Activated CD4-positive, alpha-beta T cell treated with anti-CD3 and anti-CD28 coated beads, Interleukin-2, amount 50 U/mL, for 48 hours (primary cell): ENCODE data around the gene CUX1.

ENCODE experiments used
- DNase-seq, 2 experiments: peaks; one replicate each; pipeline ENCODE4 v3.0.0-alpha.2; 2020

The CUX1 gene

GRCh38 chr7:102054158-102054557 lies 236.7 kb downstream of the CUX1 start:
- DNase-seq: no peak

DNA sequence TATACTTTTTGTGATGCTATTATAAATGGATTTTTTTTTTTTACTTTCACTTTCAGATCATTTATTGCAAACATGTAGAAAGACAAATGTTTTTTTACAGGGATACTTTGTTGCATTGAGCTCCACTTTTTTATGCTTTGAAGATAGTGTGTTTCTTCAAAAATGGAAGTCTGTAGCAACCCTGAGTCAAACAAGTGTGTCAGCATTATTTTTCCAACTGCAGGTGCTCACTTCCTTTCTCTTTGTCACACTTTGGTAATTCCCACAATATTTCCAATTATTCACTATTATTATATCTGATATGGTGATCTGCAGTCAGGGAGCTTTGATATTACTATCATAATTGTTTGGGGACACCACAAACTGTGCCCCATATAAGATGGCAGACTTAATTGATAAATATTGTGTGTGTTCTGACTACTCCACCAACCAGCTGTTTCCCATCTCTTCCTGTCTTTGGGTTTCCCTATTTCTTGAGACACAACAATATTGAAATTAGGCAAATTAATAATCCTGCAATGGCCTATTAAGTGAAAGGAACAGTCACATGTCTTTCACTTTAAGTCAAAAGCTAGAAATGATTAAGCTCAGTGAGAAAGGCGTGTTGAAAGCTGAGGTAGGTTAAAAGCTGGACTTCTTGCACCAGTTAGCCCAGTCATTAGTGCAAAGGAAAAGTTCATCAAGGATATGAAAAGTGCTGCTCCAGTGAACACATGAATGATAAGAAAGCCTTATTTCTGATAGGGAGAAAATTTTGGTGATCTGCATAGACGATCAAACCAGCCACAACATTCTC lies 238.0 kb downstream of the CUX1 start:
- no peak for DNase-seq

- DNase-seq: no peak
Observed at GRCh38 chr7:102059524-102059923, 242.1 kb downstream of the CUX1 start.

- DNase-seq: no peak
Observed at GRCh38 chr7:102061354-102061945, 244.0 kb downstream of the CUX1 start.

DNA sequence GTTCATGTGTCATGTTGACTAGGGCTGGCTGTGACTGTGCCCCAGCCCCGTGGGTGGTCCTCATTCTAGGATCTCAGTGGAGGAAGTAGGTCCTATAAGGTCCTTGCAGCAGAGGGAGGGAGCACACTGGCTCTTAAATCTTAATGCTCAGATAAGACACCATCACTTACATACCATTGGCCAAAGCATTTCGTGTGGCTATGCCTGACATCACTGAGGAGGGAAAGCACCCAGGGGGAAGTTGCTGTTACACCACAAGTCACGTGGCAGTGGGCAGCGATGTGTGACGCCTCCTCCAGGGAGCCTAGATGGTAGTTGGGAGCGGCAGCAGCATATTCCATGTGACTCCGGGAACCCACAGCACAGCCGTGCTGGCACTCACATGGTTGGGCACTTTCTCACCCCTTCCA lies 244.6 kb downstream of the CUX1 start:
- no peak for DNase-seq

DNA sequence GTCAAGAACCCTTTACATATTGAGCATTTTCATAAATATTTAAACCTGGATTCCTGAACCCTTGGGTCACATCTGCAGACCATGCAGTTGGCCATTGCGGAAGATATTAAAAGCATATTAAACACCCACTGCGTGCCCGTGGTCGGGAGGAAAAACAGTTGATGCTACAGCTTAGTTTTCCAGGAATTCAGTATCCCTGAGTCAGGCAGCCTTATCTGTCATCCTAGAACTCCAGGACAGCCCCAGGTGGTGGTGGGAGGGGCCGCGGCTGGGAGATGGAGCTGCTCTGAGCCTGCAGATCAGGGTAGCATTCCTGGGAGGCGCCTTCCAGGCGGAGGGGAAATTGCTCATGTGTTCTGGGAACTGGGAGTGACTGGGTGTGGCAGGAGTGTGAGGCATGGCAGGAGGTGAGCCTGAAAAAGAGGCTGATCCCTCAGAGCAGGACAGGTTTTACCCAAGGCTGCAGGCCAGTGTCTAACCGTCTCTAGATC lies 246.3 kb downstream of the CUX1 start:
- DNase-seq: no peak

DNA sequence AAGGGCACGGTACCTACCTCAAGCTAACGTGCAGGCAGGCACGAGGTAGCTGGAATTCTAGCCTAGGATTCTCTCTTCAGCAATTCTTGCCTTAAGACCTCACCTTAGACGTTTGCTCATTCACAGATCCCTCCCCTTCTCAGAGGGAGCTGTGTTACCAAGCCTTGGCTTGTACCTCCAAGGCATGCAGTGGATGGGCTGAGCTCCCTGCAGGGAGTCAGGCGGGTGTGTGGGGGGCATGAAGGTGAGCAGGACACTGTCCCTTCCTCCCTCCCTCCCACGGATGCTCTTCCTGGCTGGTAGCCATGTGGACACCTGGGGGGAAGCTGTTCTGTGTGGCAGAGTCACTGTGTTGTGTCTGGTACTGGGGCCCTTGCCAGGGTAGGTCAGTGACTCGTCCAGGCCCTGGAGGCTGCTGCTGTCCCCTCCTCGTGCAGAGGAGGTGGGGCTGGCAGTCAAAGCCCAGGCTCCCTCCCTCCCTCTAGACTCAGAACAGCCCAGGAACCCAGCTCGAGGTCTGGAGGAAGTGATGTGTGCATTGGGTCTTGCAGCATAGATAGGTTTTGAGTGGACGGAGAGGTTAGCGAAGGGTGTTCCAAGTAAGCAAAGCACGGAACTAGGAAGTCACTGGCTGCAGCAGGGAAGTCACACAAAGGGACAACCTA lies 247.1 kb downstream of the CUX1 start:
- no peak for DNase-seq

GRCh38 chr7:102065226-102065625 lies 247.8 kb downstream of the CUX1 start:
- no peak for DNase-seq

DNA sequence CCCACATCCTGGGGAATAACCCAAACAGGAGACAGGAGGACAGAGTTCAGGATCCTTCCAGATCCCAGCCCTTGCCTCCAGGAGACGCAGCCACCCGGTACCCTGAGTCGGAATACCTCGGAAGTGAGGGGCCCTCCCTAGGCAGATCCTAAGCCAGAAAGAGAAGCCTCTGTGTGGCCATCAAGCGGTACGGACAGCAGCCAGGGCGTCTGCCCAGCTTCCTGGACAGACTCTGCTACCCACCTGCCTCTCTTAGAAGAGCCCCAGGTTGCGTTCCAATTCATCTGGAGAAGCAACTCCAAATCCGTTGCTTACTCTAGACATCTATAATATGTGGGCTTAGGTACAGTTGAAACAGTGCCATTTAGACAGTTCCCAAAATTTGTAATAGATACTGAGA lies 249.1 kb downstream of the CUX1 start:
- no peak for DNase-seq

DNA sequence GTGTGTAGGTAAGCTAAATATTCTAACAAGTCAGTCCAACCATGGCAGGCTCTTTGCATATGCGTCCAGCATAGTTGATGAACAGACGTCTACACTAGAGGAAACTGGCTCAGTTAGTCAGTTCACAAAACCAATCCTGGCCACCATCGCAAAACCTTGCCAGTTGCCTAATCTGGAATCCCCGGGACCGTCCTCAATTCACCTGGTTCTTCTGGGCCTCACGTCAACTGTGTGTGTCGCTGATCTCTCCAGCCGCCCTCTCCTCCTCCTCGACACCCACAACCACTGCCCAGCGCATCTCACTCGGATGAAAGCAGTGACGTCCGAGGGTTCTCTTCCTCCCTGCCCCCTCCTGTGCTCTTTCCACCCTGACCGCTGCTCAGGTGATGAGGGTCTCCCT lies 251.4 kb downstream of the CUX1 start:
- no peak for DNase-seq

- DNase-seq: no peak
Observed at GRCh38 chr7:102069931-102070629, 252.7 kb downstream of the CUX1 start.

GRCh38 chr7:102072003-102072402 lies 254.6 kb downstream of the CUX1 start:
- DNase-seq: no peak

- DNase-seq: no peak
Observed at GRCh38 chr7:102072636-102073209, 255.3 kb downstream of the CUX1 start.

DNA sequence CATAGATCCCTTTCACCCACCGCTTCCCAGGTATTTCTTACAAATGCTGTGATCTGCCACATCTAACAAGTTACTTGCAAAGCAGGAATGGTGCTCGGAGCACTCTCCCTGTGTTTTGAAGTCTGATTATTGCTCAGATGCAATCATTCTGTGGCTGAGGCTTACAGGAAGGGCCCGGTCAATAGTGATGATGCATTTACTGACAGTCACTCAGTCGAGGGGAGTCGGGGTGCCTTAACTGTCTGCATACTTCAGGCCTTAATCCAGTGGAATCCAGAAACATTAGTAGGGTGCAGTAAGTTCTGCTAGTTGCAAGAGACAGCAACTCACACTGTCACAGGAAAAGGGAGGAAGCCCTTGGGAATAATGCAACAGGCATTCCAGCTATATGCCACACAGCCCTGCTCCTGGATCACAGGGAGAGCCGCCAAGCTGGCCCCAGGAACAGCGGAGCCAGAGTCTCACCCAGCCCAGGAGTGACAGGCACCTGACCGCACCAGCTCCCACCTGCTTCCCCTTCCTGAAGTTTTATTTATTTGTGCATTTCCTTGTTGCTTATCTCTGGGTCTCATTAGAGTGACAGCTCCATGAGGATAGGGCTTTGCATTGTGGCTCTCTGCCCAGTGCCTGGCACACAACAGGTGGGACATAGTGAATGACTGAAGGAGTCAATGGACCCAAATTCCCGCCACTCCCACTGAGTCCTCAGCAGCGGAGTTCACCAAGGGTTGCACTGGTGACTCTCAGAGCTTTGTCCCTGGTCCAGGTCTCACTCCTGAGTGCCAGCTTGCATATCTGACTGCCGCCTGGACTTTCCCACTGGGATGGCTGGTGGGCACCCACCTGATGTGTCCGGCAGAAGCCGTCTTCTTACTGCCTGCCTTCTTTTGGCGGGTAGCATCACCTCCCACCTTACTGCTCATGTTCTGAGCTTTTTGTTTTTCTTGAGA lies 256.8 kb downstream of the CUX1 start:
- DNase-seq: no peak

- no peak for DNase-seq
Observed at GRCh38 chr7:102075126-102075525, 257.7 kb downstream of the CUX1 start.

DNA sequence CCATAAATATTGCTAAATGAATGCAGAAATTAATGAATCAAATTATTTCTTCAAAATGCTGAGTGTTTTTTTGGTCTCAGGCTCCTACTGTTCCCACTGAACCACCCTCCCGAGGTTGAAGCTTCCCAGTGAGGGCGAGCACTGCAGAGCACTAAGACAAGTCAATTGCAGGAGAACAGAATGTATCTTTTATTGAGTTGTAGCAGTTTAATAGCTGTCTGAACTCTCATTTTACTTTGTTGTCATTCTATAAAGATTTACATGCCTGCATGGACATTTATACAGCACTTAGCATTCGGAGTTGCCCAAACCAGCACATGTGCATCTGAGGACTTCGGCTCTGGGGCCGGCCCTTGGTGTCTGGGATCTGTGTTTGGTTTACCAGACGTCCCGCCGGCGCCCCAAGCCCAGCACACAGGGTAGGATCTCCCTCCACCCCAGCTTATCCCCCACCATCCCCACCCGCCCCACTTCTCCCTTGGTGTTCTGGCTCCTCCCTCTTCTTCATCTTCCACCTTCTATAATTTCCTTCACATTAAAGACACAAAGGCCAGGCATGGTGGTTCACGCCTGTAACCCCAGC lies 258.2 kb downstream of the CUX1 start:
- no peak for DNase-seq

DNA sequence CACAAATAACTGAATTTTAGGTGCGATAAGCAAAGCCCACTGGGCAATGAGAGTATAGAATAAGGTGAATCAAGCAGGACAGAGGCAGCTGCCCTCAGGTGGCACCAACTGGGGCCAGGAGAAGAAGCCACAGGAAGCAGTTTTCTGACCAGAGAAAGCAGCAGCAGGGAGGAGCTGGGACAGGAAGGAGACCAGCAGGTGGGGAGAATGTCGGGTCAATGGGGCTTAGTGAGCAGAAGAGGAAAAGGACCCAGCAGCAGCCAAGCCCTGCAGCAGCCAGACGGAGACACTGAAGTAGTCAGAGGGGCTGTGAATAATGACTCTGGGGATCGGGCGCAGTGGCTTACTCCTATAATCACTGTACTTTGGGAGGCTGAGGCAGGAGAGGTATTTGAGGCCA lies 259.7 kb downstream of the CUX1 start:
- DNase-seq: no peak

DNA sequence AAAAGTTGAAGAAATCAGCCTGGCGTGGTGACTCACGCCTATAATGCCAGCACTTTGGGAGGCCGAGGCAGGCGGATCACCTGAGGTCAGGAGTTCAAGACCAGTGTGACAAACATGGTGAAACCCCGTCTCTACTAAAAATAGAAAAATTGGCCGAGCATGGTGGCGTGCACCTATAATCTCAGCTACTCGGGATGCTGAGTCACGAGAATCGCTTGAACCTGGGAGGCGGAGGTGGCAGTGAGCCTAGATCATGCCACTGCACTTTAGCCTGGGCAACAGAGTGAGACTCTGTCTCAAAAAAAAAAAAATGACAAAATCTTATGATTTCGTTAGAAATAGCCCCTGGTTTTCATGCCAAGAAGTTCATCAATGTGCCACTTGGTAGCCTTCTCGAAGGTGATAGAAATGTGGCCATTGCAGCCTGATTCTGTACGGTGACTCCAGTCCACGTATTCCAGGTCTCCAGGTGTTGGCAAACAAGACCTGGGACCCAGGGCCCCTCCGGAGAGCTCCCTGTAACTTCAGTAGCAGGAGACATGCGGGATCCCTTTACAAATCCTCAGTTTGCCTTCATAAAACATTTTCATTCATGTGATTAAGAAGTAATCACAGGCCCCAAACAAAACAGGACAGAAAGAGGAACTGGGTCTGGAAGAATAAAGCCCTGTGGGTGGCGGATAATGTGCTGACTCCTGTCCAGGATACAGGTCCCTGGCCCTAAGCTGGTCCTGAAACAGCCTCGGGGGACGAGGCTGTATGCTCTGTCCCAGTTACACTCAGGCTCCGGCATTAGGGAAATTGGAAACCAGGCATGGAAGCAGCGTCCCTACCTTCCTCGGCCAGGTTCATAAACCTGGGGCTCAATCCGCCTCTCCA lies 262.0 kb downstream of the CUX1 start:
- DNase-seq: no peak

- DNase-seq: no peak
Observed at GRCh38 chr7:102080019-102080433, 262.6 kb downstream of the CUX1 start.
